Measurements from ENCODE around the gene EVX2.

The EVX2 gene

DNA sequence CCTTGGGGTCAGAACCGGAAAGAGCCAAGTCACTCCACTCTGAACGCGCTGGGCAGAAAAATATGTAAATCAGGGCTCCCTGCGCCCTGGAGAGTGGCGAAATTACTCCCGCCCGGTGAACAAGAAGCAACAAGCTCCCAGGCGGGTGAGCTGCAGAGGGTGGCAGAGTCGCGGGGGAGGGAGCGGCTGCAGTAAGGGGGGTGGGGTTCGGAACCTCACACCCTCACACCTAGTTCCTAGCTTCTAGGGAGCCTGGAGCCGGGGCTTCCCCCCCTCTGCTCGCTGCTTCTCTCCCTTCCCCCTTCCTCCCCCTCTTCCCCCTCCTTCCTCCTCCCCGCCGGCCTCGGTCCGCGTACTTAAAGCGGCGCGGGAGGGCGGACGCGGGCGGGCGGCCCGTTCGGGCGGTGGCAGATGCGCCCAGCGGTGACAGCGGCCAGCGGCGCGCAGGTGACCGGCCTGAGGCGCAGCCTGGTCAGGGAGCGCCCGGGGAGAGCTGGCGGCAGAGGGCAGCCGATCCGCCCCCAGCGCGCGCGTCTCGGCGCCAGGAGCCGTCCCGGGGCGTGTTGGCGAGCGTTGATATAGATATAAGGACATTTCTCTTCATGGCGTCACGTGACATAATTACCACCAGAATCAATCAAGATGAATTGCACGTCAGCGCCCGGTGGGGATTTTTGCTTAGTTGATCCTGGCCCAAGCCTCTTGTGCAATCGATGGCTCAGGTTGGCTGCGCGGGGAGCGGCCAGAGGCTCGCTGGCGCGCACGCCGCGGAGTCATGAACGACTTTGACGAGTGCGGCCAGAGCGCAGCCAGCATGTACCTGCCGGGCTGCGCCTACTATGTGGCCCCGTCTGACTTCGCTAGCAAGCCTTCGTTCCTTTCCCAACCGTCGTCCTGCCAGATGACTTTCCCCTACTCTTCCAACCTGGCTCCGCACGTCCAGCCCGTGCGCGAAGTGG is 23.1 kb upstream of the EVX2 start, which contains the start of gene HOXD11:
Gene HOXD11 (plus strand): TSS at position 700 of the 959 bp plus-strand sequence. CDS start 76 bp downstream, at position 776.
- no peak for DNase-seq

- DNase-seq, result no peak
Measured at GRCh38 chr2:176105730-176106580, 22.2 kb upstream of the EVX2 start.

GRCh38 chr2:176105078-176105729 is 21.4 kb upstream of the EVX2 start:
- DNase-seq, result no peak

GRCh38 chr2:176104316-176105077 is 20.7 kb upstream of the EVX2 start:
- DNase-seq, result no peak

DNA sequence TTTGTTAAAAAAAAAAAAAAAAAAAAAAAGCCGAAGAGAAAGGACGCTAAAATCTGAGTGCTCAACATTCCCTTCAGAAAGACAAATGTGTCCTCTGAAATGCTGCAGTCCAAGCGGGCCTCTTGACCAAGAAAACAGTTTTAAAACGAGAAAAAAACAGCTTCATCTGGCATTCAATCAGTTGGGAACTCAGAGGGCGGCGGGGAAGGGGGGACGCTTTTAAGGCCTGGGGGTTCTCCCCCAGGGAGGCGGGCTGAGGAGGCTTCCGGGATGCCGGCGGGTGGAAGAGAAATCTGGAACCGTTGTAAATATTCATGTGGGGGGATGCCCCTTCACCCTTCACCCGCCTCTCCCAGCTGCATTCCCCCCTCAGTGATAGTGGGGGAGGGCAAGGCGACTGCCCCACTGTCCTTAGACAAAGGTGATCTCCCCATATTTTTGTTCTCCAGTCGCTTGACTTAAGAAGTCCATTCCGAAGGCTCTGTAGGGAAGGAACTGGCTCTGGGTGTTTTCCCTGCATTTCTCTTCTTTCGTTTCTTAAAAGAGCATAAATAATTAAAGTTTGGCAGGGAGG is 20.1 kb upstream of the EVX2 start:
- no peak for DNase-seq

DNA sequence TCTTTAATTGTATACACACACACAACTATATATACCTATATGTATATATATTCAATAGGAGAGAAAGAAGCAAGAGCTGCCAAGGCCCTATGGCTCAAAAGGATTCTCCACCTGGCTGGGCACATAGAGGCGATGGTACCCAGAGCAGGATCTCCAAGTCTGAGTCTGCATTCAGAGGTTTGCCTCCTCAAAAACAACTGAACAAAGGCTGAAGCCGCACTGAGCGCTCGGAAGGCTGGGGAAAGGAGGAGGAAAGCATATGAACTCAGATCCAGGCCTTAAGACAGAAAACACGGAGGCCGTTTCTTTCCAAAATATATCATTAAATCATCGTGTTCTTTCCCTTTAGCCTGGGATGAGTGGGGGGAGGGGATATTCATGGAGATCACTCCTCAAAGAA is 19.4 kb upstream of the EVX2 start:
- no peak for DNase-seq

DNA sequence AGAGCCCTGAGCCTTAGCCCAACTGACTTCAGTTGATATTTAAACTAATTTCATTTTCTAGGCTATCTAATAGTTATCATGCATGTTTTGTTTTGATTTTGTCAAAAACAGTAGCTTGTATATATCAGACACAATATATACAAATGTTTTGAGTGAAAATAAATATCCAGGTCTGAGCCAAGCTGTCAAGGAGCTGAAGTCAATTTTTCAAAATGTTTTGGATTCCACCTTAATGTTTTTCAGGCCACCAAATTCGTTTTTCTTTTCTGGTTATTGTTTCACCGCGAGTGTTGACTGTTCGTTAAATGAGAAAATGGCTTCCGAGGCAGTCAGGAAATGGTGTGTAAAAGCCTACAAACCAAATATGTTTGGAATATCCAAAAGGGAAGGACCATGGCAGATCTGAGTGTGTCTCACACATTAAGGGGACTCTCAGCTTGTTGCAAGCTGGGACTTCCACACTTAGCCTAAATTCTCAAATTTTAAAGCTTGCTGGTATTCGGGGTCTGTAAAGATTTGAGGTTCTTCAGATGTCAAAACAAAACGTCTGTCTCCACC is 18.6 kb upstream of the EVX2 start:
- DNase-seq, result no peak

DNA sequence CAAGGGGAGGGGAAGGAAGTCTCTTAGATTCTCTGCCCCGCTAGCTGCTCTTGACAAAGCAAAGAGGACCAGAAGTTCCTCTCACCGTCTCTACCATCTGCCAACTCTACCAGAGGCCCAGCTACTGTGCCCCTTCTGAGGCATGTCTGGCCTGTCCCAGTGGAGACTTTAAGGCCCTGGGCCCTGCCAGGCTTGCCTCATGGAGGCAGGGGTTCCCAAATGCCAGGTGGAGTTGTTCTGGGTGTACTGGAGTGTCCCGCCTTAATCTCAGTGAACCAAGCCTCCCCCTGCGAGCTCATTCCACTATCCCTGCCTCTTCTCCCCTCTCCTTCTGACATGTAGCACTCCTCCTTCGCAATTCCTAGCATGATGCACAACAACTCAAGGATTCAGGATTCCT is 18.1 kb upstream of the EVX2 start:
- DNase-seq, result no peak

GRCh38 chr2:176101216-176101830 is 17.6 kb upstream of the EVX2 start:
- no peak for DNase-seq

- no peak for DNase-seq
Measured at GRCh38 chr2:176100547-176101140, 16.9 kb upstream of the EVX2 start.

DNA sequence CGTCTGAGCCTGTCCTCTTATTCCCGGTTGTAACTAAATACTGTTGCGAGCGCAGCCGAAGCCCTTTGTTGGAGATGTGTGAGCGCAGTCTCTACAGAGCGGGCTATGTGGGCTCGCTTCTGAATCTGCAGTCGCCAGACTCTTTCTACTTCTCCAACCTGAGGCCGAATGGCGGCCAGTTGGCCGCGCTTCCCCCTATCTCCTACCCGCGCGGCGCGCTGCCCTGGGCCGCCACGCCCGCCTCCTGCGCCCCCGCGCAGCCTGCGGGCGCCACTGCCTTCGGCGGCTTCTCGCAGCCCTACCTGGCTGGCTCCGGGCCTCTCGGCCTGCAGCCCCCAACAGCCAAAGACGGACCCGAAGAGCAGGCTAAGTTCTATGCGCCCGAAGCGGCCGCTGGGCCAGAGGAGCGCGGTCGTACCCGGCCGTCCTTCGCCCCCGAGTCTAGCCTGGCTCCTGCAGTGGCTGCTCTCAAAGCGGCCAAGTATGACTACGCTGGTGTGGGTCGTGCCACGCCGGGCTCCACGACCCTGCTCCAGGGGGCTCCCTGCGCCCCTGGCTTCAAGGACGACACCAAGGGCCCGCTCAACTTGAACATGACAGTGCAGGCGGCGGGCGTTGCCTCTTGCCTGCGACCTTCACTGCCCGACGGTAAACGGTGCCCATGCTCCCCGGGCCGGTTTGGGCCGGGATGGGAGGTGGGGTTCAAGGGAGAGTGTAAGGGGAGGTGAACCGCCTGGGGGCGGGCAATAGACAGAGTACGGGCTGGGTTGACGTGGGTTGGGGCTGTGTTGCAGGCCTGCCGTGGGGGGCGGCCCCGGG is 16.2 kb upstream of the EVX2 start, which contains the start of gene HOXD12:
Gene HOXD12 (plus strand): TSS at position 68 of the 819 bp plus-strand sequence. CDS start 7 bp downstream, at position 75.
- DNase-seq, result no peak

GRCh38 chr2:176099159-176099727 is 15.5 kb upstream of the EVX2 start:
- no peak for DNase-seq

DNA sequence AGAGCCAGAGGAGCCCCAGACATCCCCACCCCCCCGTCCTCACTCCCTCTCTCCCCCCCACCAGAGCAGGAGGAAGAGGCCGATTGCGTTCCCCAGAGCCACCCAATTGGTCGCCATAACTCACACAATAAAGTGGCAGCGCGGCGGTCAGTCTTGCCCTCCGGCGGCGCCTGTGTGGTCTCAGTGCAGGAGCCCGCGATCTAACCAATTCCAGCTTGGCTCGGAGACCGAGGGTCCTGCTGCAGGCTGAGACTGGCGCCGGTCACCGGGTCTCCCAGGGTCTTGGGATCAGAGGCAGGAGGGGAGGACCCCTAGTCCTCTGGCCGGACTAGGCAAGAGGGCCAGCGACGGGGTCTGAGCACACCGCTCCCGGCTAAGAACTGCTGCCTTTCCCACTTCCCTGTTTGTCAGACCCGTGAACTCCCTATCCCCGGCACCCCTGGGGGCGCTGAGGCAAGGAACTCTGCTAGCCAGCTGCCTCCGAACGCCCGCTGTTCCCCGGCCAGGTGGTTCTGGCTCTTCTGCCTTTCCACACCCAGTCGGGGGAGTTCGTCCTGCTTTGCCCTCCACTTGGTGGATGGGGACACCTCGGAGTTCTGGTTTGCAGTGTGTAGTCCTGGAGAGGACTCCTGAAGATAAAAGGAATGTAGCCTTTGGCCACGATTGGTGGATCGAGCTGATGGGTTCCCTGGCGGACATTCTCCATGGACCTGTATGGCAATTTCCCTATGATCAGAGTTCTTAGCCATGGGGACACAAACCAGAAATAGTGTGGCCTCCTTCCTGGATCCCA is 14.8 kb upstream of the EVX2 start:
- DNase-seq, result no peak

GRCh38 chr2:176097820-176098365 is 14.1 kb upstream of the EVX2 start:
- no peak for DNase-seq

- peak; percentile 44 for DNase-seq
Measured at GRCh38 chr2:176096986-176097819, 13.4 kb upstream of the EVX2 start.

- no peak for DNase-seq
Measured at GRCh38 chr2:176096243-176096985, 12.7 kb upstream of the EVX2 start.

Data from CD4-positive, alpha-beta T cell treated with Interleukin-15 for 1 hour (primary cell).